Mesenchymal stem cell (in vitro differentiated cells and primary cell): ENCODE results near the gene KNTC1.

Source experiments
- DNase-seq: peaks from one replicate; pipeline ENCODE4 v3.0.0-alpha.2; 2013
- H2AFZ ChIP-seq: one replicate; pipeline ENCODE4 v1.6.1; 2013; ENCODE audit warnings: low read depth, mild to moderate bottlenecking, control low read depth, inconsistent platforms, low read length, moderate library complexity
- H2AK5ac ChIP-seq: 2 replicates; pipeline ENCODE4 v1.6.1; 2013; ENCODE audit warnings: low read length, moderate library complexity, mild to moderate bottlenecking, inconsistent platforms; ENCODE audit not compliant: severe bottlenecking
- H2BK120ac ChIP-seq: one replicate; pipeline ENCODE4 v1.6.1; 2013; ENCODE audit warnings: low read depth, mild to moderate bottlenecking, inconsistent platforms, low read length, moderate library complexity
- H2BK12ac ChIP-seq, 2 experiments: one replicate each; pipeline ENCODE4 v1.6.1; 2013; ENCODE audit warnings: inconsistent platforms in 2 of 2, low read length in 2 of 2, mild to moderate bottlenecking in 2 of 2, moderate library complexity in 2 of 2, control low read depth in 1 of 2
- H2BK15ac ChIP-seq: one replicate; pipeline ENCODE4 v1.6.1; 2013; ENCODE audit warnings: mild to moderate bottlenecking, low read depth, inconsistent platforms; ENCODE audit not compliant: poor library complexity, severe bottlenecking
- H2BK5ac ChIP-seq: 2 replicates; pipeline ENCODE4 v1.6.1; 2013; ENCODE audit warnings: low read depth, mild to moderate bottlenecking, low read length, control low read depth, inconsistent platforms; ENCODE audit not compliant: poor library complexity, severe bottlenecking
- H3K14ac ChIP-seq, 2 experiments: one replicate each; pipeline ENCODE4 v1.6.1; 2013; ENCODE audit warnings: inconsistent platforms in 2 of 2, low read length in 2 of 2, control low read depth in 1 of 2, mild to moderate bottlenecking in 1 of 2, moderate library complexity in 1 of 2
- H3K18ac ChIP-seq, 2 experiments: one replicate each; pipeline ENCODE4 v1.6.1; 2013; ENCODE audit warnings: inconsistent platforms in 2 of 2, low read length in 2 of 2, control low read depth in 1 of 2, low read depth in 1 of 2, mild to moderate bottlenecking in 1 of 2
- H3K23ac ChIP-seq, 2 experiments: one replicate each; pipeline ENCODE4 v1.6.1; 2013; ENCODE audit warnings: inconsistent platforms in 2 of 2, low read length in 2 of 2, mild to moderate bottlenecking in 2 of 2, moderate library complexity in 2 of 2, control low read depth in 1 of 2
- H3K27ac ChIP-seq: 2 replicates; pipeline ENCODE4 v1.5.1; 2013; ENCODE audit warnings: mild to moderate bottlenecking, moderate library complexity, low read length, control low read depth, inconsistent platforms; ENCODE audit not compliant: poor library complexity, severe bottlenecking
- H3K27me3 ChIP-seq, 2 experiments: 2 replicates each; pipeline versions ENCODE4 v1.6.1 to v1.7.0; 2013; ENCODE audit warnings: low read length in 2 of 2, mild to moderate bottlenecking in 2 of 2, moderate library complexity in 2 of 2, control low read depth in 1 of 2, inconsistent platforms in 1 of 2; ENCODE audit not compliant: control insufficient read depth in 1 of 2, insufficient read depth in 1 of 2
- H3K36me3 ChIP-seq, 2 experiments: 2 replicates each; pipeline versions ENCODE4 v1.6.1 to v1.7.0; 2013; ENCODE audit warnings: low read length in 2 of 2, control low read depth in 1 of 2, inconsistent platforms in 1 of 2, low read depth in 1 of 2, mild to moderate bottlenecking in 1 of 2; ENCODE audit not compliant: insufficient read depth in 2 of 2, control insufficient read depth in 1 of 2
- H3K4ac ChIP-seq, 2 experiments: one replicate each; pipeline ENCODE4 v1.6.1; 2013; ENCODE audit warnings: inconsistent platforms in 2 of 2, low read length in 2 of 2, mild to moderate bottlenecking in 2 of 2, moderate library complexity in 2 of 2, control low read depth in 1 of 2, low read depth in 1 of 2
- H3K4me1 ChIP-seq: 2 replicates; pipeline ENCODE4 v1.6.1; 2013; ENCODE audit warnings: low read depth, low read length, control low read depth; ENCODE audit not compliant: control insufficient read depth, insufficient read depth
- H3K4me2 ChIP-seq: 2 replicates; pipeline ENCODE4 v1.6.1; 2013; ENCODE audit warnings: low read length, mild to moderate bottlenecking, inconsistent platforms; ENCODE audit not compliant: poor library complexity, severe bottlenecking
- H3K4me3 ChIP-seq, 2 experiments: 2 replicates each; pipeline versions ENCODE4 v1.5.1 to v1.7.0; 2013; ENCODE audit warnings: low read length in 2 of 2, mild to moderate bottlenecking in 2 of 2, control low read depth in 1 of 2, low read depth in 1 of 2; ENCODE audit not compliant: insufficient read depth in 1 of 2
- H3K79me1 ChIP-seq: replicated peaks from 2 replicates; pipeline ENCODE4 v1.6.1; 2013; ENCODE audit warnings: mild to moderate bottlenecking, control low read depth, low read length, inconsistent platforms; ENCODE audit not compliant: poor library complexity, severe bottlenecking
- H3K9ac ChIP-seq: 2 replicates; pipeline ENCODE4 v1.7.0; 2013; ENCODE audit warnings: mild to moderate bottlenecking, low read length, moderate library complexity
- H3K9me3 ChIP-seq: 2 replicates; pipeline ENCODE4 v1.7.0; 2013; ENCODE audit warnings: mild to moderate bottlenecking, low read length; ENCODE audit not compliant: control insufficient read depth
- H4K8ac ChIP-seq: one replicate; pipeline ENCODE4 v1.6.1; 2013; ENCODE audit warnings: inconsistent platforms, mild to moderate bottlenecking, low read length, moderate library complexity
- H4K91ac ChIP-seq: one replicate; pipeline ENCODE4 v1.6.1; 2013; ENCODE audit warnings: mild to moderate bottlenecking, low read length, inconsistent platforms
- WGBS: methylation state at CpG from one replicate; pipeline ENCODE4 v1.1.7; 2013; ENCODE audit warnings: mixed read lengths; 5-methylcytosine and 5-hydroxymethylcytosine counted together

Gene KNTC1

GRCh38 chr12:122499991-122500684 is 26.9 kb upstream of the KNTC1 start:
- peaks cover 8% of the 10 kb centered on the region for H3K4me1 ChIP-seq
- H3K9ac ChIP-seq = peak overlapping the region; percentile 100
- under 1% methylated on average over 46 of the region's 47 CpGs for WGBS
- no peaks in the 10 kb centered on the region for H3K9me3 ChIP-seq
- no peaks in the 10 kb centered on the region for H3K27me3 ChIP-seq
- H2AK5ac ChIP-seq = no peak overlapping the region
- peak overlapping the region; percentile 99 for H3K27ac ChIP-seq
- peak overlapping the region; percentile 79 for H2BK120ac ChIP-seq
- peak overlapping the region; percentile 59 for H3K4me2 ChIP-seq
- H3K18ac ChIP-seq = peak overlapping the region; percentile 94 to 96
- peak overlapping the region; percentile 87 to 91 for H3K4ac ChIP-seq
- H4K8ac ChIP-seq = peak overlapping the region; percentile 95
- H4K91ac ChIP-seq = peak overlapping the region; percentile 92
- H2BK15ac ChIP-seq = peak overlapping the region; percentile 83
- DNase-seq = peak; percentile 81
- H3K23ac ChIP-seq = peak overlapping the region; percentile 79 to 98
- peaks cover 1% of the 10 kb centered on the region for H3K79me1 ChIP-seq
- H3K36me3 ChIP-seq = peaks cover 15 to 36% of the 10 kb centered on the region in 2 experiments
- H3K4me3 ChIP-seq = peak overlapping the region; percentile 94 to 95
- peak overlapping the region in 1 of 2 experiments; percentile 80 for H2BK12ac ChIP-seq
- peak overlapping the region; percentile 74 to 98 for H3K14ac ChIP-seq
- H2BK5ac ChIP-seq = peak overlapping the region; percentile 97
- peak overlapping the region; percentile 89 for H2AFZ ChIP-seq

GRCh38 chr12:122500685-122501488 is 26.2 kb upstream of the KNTC1 start, which contains the start of gene ZCCHC8:
Gene ZCCHC8 (minus strand): TSS chr12:122500932. CDS start chr12:122500840, 92 bp downstream.
- WGBS = 5% methylated on average over 52 of the region's 52 CpGs
- Histone ChIP-seq H2AK5ac (peak within 1 kb of the TSS; percentile 4), H3K4me3 (peak within 1 kb of the TSS; percentile 94 to 95), H3K23ac (peak within 1 kb of the TSS; percentile 79 to 98), H3K36me3 (peaks cover 17 to 39% of the 10 kb centered on the region in 2 experiments), H2BK15ac (peak within 1 kb of the TSS; percentile 83), H3K4ac (peak within 1 kb of the TSS; percentile 87 to 91), H2BK12ac (peak within 1 kb of the TSS in 1 of 2 experiments; percentile 80), H3K27ac (peak within 1 kb of the TSS; percentile 99), H2BK5ac (peak within 1 kb of the TSS; percentile 97), H3K4me2 (peak within 1 kb of the TSS; percentile 59), H3K79me1 (peaks cover 4% of the 10 kb centered on the region), H3K4me1 (peaks cover 8% of the 10 kb centered on the region), H4K8ac (peak within 1 kb of the TSS; percentile 95), H2AFZ (peak within 1 kb of the TSS; percentile 89), H3K14ac (peak within 1 kb of the TSS; percentile 74 to 98), H2BK120ac (peak within 1 kb of the TSS; percentile 79), H4K91ac (peak within 1 kb of the TSS; percentile 92), H3K18ac (peak within 1 kb of the TSS; percentile 94 to 96), H3K9me3 (no peaks in the 10 kb centered on the region), H3K27me3 (no peaks in the 10 kb centered on the region), H3K9ac (peak within 1 kb of the TSS; percentile 100)
- peak; percentile 99 for DNase-seq

- Histone ChIP-seq H3K4me3 (peak overlapping the region in 1 of 2 experiments; percentile 94), H2BK12ac (no peak overlapping the region), H3K36me3 (peaks cover 23 to 39% of the 10 kb centered on the region in 2 experiments), H3K18ac (no peak overlapping the region), H4K8ac (peak overlapping the region; percentile 64), H2AFZ (no peak overlapping the region), H3K23ac (no peak overlapping the region), H3K4me2 (peak overlapping the region; percentile 59), H3K27me3 (no peaks in the 10 kb centered on the region), H2BK120ac (no peak overlapping the region), H4K91ac (no peak overlapping the region), H2BK15ac (no peak overlapping the region), H3K9me3 (no peaks in the 10 kb centered on the region), H3K27ac (peak overlapping the region; percentile 13), H2BK5ac (no peak overlapping the region), H3K4ac (no peak overlapping the region), H3K79me1 (peaks cover 7% of the 10 kb centered on the region), H2AK5ac (peak overlapping the region; percentile 4), H3K4me1 (peaks cover 8% of the 10 kb centered on the region), H3K9ac (peak overlapping the region; percentile 100), H3K14ac (no peak overlapping the region)
- DNase-seq = no peak
- 98% methylated on average over 7 of the region's 9 CpGs for WGBS
These were observed 25.5 kb upstream of the KNTC1 start for GRCh38 chr12:122501489-122501989.
